Epithelial cell of esophagus (primary cell): ENCODE data around the gene FAT2.

Experiments used
- DNase-seq: peaks from one replicate; pipeline ENCODE4 v3.0.0; 2010; ENCODE audit warnings: low read depth
- H3K4me3 ChIP-seq: 2 replicates; pipeline ENCODE4 v1.5.1; 2011; ENCODE audit warnings: mild to moderate bottlenecking, low read length, control low read depth
- CTCF ChIP-seq: IDR thresholded peaks from 2 replicates; pipeline ENCODE4 v1.5.1; 2011; ENCODE audit warnings: low read depth, mild to moderate bottlenecking, low read length, control low read depth, inconsistent platforms; ENCODE audit not compliant: insufficient read depth; ENCODE audit errors: missing control alignments

FAT2 gene

DNA sequence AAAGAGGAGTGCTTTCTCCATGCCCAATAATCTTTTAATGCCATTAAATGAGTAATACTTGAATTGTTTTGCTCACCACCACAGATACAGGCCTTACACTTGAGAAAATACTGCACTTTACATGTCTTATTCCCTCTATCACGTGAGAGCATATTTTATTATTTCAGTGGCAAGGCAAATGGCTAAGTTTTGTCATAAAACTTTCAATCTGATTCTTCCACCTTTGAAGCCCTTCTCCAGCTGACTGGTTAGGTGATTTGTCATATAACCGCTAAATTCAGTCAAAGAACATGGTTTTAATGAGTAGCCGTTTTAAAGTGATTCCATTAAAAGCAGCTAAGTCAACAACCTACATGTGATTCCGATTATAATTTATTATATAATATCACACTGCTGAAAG is 43.8 kb downstream of the FAT2 start:
- DNase-seq: no peak
- H3K4me3 ChIP-seq: no peak overlapping the region
- no peak for TF ChIP-seq CTCF

DNA sequence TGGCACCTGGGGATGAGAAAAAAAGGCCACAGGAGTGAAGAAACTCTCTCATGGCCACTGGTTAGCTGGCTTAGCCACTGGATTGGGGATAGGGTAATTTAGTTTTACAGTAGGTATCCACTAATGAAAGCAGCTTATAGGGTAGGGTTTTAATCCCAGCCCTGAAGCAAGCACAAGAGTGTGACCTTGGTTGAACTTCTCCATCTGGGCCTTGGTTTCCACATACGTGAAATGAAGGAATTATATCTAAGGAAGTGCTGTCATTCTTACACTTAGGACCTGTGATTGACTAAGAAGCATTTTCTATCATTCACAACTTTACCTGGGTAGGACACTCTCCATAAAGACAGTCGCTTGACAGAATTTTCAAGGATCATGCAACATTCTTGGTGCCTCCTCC is 49.6 kb downstream of the FAT2 start:
- no peak for TF ChIP-seq CTCF
- DNase-seq: no peak
- no peak overlapping the region for H3K4me3 ChIP-seq
